ENCODE measurements around the gene BLCAP.

GRCh38 chr20:37567331-37567665 is 39.6 kb upstream of the BLCAP start:
- TF ChIP-seq REST (IDR thresholded peaks at IDR 0.05) (no peak), CTCF (IDR thresholded peaks at IDR 0.05; ENCODE audit: low read depth, low read length, missing input control) (no peak), JUND (IDR thresholded peaks at IDR 0.05) (no peak), MAX (IDR thresholded peaks at IDR 0.05) (no peak), EGR1 (IDR thresholded peaks at IDR 0.05; ENCODE audit: low read depth in 2 of 2) (no peak)

All from liver (tissue), 3 donors.